MG63 (cell line): ENCODE data around the gene EXOC4. TPM values are rescaled to one million over a fixed set of nuclear protein-coding genes. Genes with fewer than 3 reads are reported as not detected.

ENCODE experiments used
- DNase-seq: peaks from one replicate; pipeline ENCODE4 v3.0.0-alpha.2; 2020
- H3K27me3 ChIP-seq: fragments of 250-450 bp; sonication (Bioruptor Pico); 2 replicates; pipeline ENCODE4 v1.5.1; 2020; ENCODE audit warnings: mild to moderate bottlenecking, moderate library complexity
- H3K36me3 ChIP-seq: fragments of 250-450 bp; sonication (Bioruptor Pico); 2 replicates; pipeline ENCODE4 v1.5.1; 2020; ENCODE audit warnings: mild to moderate bottlenecking, moderate library complexity
- H3K4me3 ChIP-seq: fragments of 250-450 bp; sonication (Bioruptor Pico); 2 replicates; pipeline ENCODE4 v1.5.1; 2020; ENCODE audit warnings: mild to moderate bottlenecking, moderate library complexity
- H3K9me3 ChIP-seq: fragments of 250-450 bp; sonication (Bioruptor Pico); 2 replicates; pipeline ENCODE4 v1.5.1; 2020; ENCODE audit warnings: mild to moderate bottlenecking, moderate library complexity
- total RNA-seq: library from RNA; depleted of rRNA; stranded (reverse); fragments of >200 nt; shearing (Covaris generic); gene quantifications from 2 replicates; pipeline ENCODE4 v1.2.3, GENCODE V29; 2014; ENCODE audit warnings: low replicate concordance

Gene EXOC4
- total RNA-seq, 1 experiment from 2014 or later = 24.1 TPM

DNA sequence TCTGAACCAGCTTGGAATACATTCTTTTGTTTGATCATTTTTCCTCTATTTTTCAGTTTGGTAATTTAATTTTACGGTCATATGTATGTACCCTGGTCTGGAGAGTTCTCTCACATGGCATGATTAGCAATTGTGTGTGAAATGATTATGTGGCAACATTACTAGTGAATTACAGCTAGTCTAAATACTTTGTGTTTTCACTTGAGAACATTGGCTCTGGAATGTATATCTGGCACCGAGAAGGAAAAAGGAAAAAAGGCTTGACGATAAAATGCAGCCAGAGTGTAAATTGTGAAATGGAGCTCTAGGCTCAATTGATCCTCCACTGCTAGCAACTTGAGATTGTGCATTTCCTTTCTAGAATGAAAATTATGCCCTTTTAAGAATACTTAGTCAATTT, 397.2 kb downstream of the EXOC4 start:
- H3K9me3 ChIP-seq = no peaks in the 10 kb centered on the region
- H3K36me3 ChIP-seq = no peaks in the 10 kb centered on the region
- H3K27me3 ChIP-seq = no peaks in the 10 kb centered on the region
- H3K4me3 ChIP-seq = no peak overlapping the region
- DNase-seq = no peak

- Histone ChIP-seq H3K4me3 (no peak overlapping the region), H3K36me3 (no peaks in the 10 kb centered on the region), H3K27me3 (no peaks in the 10 kb centered on the region), H3K9me3 (no peaks in the 10 kb centered on the region)
- DNase-seq = no peak
Observed at GRCh38 chr7:133650487-133651300, 397.8 kb downstream of the EXOC4 start.

- no peak for DNase-seq
- no peaks in the 10 kb centered on the region for H3K27me3 ChIP-seq
- H3K36me3 ChIP-seq = no peaks in the 10 kb centered on the region
- no peak overlapping the region for H3K4me3 ChIP-seq
- no peaks in the 10 kb centered on the region for H3K9me3 ChIP-seq
Observed at GRCh38 chr7:133652547-133652946, 399.7 kb downstream of the EXOC4 start.

GRCh38 chr7:133654547-133654946, 401.7 kb downstream of the EXOC4 start:
- no peaks in the 10 kb centered on the region for H3K9me3 ChIP-seq
- H3K36me3 ChIP-seq = no peaks in the 10 kb centered on the region
- DNase-seq = no peak
- no peak overlapping the region for H3K4me3 ChIP-seq
- no peaks in the 10 kb centered on the region for H3K27me3 ChIP-seq

DNA sequence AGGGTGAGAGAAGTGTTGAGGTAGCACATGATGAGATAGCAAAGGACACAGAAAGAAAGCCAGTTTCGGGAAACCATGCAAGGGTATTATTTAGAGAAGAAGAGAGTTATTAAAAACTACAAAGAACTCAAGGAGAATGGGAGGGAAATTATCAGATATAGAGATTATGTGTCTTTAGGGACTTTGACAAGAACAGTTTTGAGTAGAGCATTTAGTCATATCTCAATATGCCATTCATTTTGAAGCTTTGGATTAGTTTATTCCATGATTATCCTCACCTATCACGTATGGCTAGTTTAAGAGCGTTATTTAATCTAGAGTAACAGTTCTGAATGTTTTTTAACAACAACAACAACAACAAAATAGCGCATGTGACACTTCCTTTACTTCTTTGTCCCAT, 409.4 kb downstream of the EXOC4 start:
- H3K27me3 ChIP-seq = no peaks in the 10 kb centered on the region
- no peaks in the 10 kb centered on the region for H3K36me3 ChIP-seq
- DNase-seq = no peak
- H3K9me3 ChIP-seq = no peaks in the 10 kb centered on the region
- no peak overlapping the region for H3K4me3 ChIP-seq

DNA sequence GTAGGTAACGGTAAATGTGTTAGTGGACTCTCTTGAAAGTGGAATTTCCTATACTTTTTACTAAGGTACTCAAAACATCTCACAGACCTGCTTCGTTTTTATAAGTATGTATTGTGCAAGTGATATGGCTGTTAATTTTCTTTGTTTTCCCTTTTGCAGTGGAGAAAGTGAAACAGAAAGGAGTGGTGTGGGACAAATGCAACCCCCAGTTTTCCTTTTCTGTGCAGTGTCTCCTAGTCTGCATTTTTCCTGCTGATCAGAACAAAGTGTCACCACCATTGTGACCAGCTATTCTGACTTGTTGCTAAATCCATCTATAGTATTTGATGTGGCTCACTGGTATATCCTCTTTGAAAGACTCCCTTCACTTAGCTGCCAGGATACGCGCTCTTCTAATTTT, 410.0 kb downstream of the EXOC4 start:
- Histone ChIP-seq H3K36me3 (no peaks in the 10 kb centered on the region), H3K4me3 (no peak overlapping the region), H3K27me3 (no peaks in the 10 kb centered on the region), H3K9me3 (no peaks in the 10 kb centered on the region)
- no peak for DNase-seq

DNA sequence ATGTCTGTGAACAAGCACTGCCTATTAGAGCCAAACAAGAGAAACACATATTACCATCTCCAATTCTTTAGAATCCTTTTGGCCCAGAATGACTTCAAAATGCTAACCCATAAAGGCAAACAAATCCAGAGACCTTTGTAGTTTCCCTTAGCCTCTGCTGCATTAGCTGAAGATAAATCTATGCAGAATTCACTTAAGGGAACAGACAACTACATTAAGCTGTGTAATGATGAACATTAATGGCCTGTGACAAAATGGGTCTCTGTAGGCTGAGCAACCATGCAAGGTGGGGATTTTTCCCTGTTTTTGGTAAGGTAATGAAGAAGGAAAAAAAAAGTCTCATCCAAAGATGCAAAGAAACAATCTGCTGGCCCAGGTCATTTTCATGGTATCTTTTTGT, 411.6 kb downstream of the EXOC4 start:
- no peaks in the 10 kb centered on the region for H3K36me3 ChIP-seq
- H3K9me3 ChIP-seq = no peaks in the 10 kb centered on the region
- H3K4me3 ChIP-seq = no peak overlapping the region
- H3K27me3 ChIP-seq = no peaks in the 10 kb centered on the region
- no peak for DNase-seq

GRCh38 chr7:133668296-133669060, 415.6 kb downstream of the EXOC4 start:
- Histone ChIP-seq H3K9me3 (no peaks in the 10 kb centered on the region), H3K36me3 (no peaks in the 10 kb centered on the region), H3K4me3 (no peak overlapping the region), H3K27me3 (no peaks in the 10 kb centered on the region)
- no peak for DNase-seq

DNA sequence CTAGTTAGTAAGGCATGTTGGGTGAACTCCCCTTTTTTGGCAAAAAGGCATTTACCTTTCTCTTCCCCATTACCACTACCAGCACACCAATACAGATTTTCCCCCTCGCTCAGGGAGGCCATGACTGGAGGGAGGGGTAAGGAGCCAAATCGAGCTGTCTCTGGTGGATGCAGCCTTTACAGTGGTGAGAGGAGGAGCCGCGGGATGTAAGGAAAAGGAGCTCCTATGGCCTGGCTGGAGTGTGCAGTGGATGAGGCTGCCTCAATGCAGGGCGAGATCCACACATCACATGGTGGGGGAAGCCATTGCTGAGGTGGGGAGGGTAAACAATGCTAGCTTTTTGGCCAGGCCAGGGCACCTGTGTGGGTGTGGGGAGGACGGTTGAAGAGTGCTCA, 416.2 kb downstream of the EXOC4 start:
- no peak for DNase-seq
- Histone ChIP-seq H3K4me3 (no peak overlapping the region), H3K36me3 (no peaks in the 10 kb centered on the region), H3K27me3 (no peaks in the 10 kb centered on the region), H3K9me3 (no peaks in the 10 kb centered on the region)

- Histone ChIP-seq H3K9me3 (no peaks in the 10 kb centered on the region), H3K27me3 (no peaks in the 10 kb centered on the region), H3K36me3 (no peaks in the 10 kb centered on the region), H3K4me3 (no peak overlapping the region)
- DNase-seq = no peak
Observed at GRCh38 chr7:133670250-133670649, 417.4 kb downstream of the EXOC4 start.

DNA sequence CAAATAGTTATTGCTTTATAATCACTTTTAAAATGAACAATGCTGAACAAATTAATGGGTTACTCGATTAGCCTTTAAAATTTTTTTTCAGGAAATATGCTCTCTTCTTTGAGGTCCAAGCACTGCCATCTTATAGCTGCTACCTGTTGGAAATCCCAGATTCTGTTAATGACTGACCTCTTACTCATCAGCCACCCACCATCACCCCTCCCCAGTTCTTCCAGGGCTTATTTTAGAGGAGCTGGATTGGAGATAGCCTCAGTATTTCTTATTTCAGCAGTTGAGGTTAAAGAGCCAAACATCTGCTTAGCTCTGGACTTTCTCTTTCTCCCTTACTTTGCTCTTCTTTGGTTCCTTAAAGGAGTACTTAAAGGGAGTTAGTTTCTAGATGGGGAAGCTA, 420.0 kb downstream of the EXOC4 start:
- H3K9me3 ChIP-seq = no peaks in the 10 kb centered on the region
- no peaks in the 10 kb centered on the region for H3K27me3 ChIP-seq
- H3K4me3 ChIP-seq = no peak overlapping the region
- H3K36me3 ChIP-seq = no peaks in the 10 kb centered on the region
- no peak for DNase-seq

- no peak for DNase-seq
- Histone ChIP-seq H3K9me3 (no peaks in the 10 kb centered on the region), H3K36me3 (no peaks in the 10 kb centered on the region), H3K4me3 (no peak overlapping the region), H3K27me3 (no peaks in the 10 kb centered on the region)
Observed at GRCh38 chr7:133674079-133674763, 421.3 kb downstream of the EXOC4 start.

GRCh38 chr7:133675510-133676218, 422.8 kb downstream of the EXOC4 start:
- DNase-seq = no peak
- H3K9me3 ChIP-seq = no peaks in the 10 kb centered on the region
- H3K36me3 ChIP-seq = no peaks in the 10 kb centered on the region
- no peak overlapping the region for H3K4me3 ChIP-seq
- no peaks in the 10 kb centered on the region for H3K27me3 ChIP-seq

GRCh38 chr7:133676805-133677370, 424.0 kb downstream of the EXOC4 start:
- Histone ChIP-seq H3K9me3 (no peaks in the 10 kb centered on the region), H3K4me3 (no peak overlapping the region), H3K36me3 (no peaks in the 10 kb centered on the region), H3K27me3 (no peaks in the 10 kb centered on the region)
- no peak for DNase-seq

GRCh38 chr7:133678137-133678814, 425.4 kb downstream of the EXOC4 start:
- no peaks in the 10 kb centered on the region for H3K27me3 ChIP-seq

GRCh38 chr7:133679977-133680376, 427.1 kb downstream of the EXOC4 start:
- H3K9me3 ChIP-seq = no peaks in the 10 kb centered on the region
- no peak overlapping the region for H3K4me3 ChIP-seq
- DNase-seq = no peak
- H3K27me3 ChIP-seq = no peaks in the 10 kb centered on the region
- no peaks in the 10 kb centered on the region for H3K36me3 ChIP-seq

More at GRCh38 chr7:133678137-133678814, 425.4 kb downstream of the EXOC4 start:
- Histone ChIP-seq H3K9me3 (no peaks in the 10 kb centered on the region), H3K4me3 (no peak overlapping the region), H3K36me3 (no peaks in the 10 kb centered on the region)
- no peak for DNase-seq
